ENCODE results near the gene BNIP5.

BNIP5 gene

GRCh38 chr6:36318690-36319435 is 17.8 kb downstream of the BNIP5 start:
- Histone ChIP-seq H3K36me3 (ENCODE audit: control insufficient read depth in 1 of 2, insufficient read depth in 2 of 2, low read length in 2 of 2) (no peaks in the 10 kb centered on the region), H3K27ac (ENCODE audit: low read length) (no peak overlapping the region), H3K9me3 (ENCODE audit: control insufficient read depth in 1 of 2, low read length in 2 of 2) (no peaks in the 10 kb centered on the region), H3K27me3 (ENCODE audit: low read depth, low read length) (no peaks in the 10 kb centered on the region), H3K4me3 (ENCODE audit: low read depth in 1 of 2, low read length in 2 of 2) (no peak overlapping the region), H3K4me1 (ENCODE audit: control insufficient read depth in 1 of 2, insufficient read depth in 2 of 2, low read length in 2 of 2) (no peaks in the 10 kb centered on the region)

- H3K9me3 ChIP-seq (ENCODE audit: control insufficient read depth in 1 of 2, low read length in 2 of 2) = no peaks in the 10 kb centered on the region
- no peak overlapping the region for H3K27ac ChIP-seq (ENCODE audit: low read length)
- no peaks in the 10 kb centered on the region for H3K4me1 ChIP-seq (ENCODE audit: control insufficient read depth in 1 of 2, insufficient read depth in 2 of 2, low read length in 2 of 2)
- no peak overlapping the region for H3K4me3 ChIP-seq (ENCODE audit: low read depth in 1 of 2, low read length in 2 of 2)
- H3K27me3 ChIP-seq (ENCODE audit: low read depth, low read length) = no peaks in the 10 kb centered on the region
- H3K36me3 ChIP-seq (ENCODE audit: control insufficient read depth in 1 of 2, insufficient read depth in 2 of 2, low read length in 2 of 2) = no peaks in the 10 kb centered on the region
These were observed 19.1 kb downstream of the BNIP5 start for GRCh38 chr6:36317623-36318022.

- Histone ChIP-seq H3K9me3 (ENCODE audit: control insufficient read depth in 1 of 2, low read length in 2 of 2) (no peaks in the 10 kb centered on the region), H3K27me3 (ENCODE audit: low read depth, low read length) (no peaks in the 10 kb centered on the region), H3K27ac (ENCODE audit: low read length) (no peak overlapping the region), H3K36me3 (ENCODE audit: control insufficient read depth in 1 of 2, insufficient read depth in 2 of 2, low read length in 2 of 2) (no peaks in the 10 kb centered on the region), H3K4me3 (ENCODE audit: low read depth in 1 of 2, low read length in 2 of 2) (no peak overlapping the region), H3K4me1 (ENCODE audit: control insufficient read depth in 1 of 2, insufficient read depth in 2 of 2, low read length in 2 of 2) (no peaks in the 10 kb centered on the region)
These were observed 20.8 kb downstream of the BNIP5 start for GRCh38 chr6:36315921-36316320.

- Histone ChIP-seq H3K4me1 (ENCODE audit: control insufficient read depth in 1 of 2, insufficient read depth in 2 of 2, low read length in 2 of 2) (no peaks in the 10 kb centered on the region), H3K4me3 (ENCODE audit: low read depth in 1 of 2, low read length in 2 of 2) (no peak overlapping the region), H3K27me3 (ENCODE audit: low read depth, low read length) (no peaks in the 10 kb centered on the region), H3K36me3 (ENCODE audit: control insufficient read depth in 1 of 2, insufficient read depth in 2 of 2, low read length in 2 of 2) (no peaks in the 10 kb centered on the region), H3K27ac (ENCODE audit: low read length) (no peak overlapping the region), H3K9me3 (ENCODE audit: control insufficient read depth in 1 of 2, low read length in 2 of 2) (peaks cover 0 to 3% of the 10 kb centered on the region in 2 donors)
These were observed 22.3 kb downstream of the BNIP5 start for GRCh38 chr6:36314221-36315014.

GRCh38 chr6:36313649-36313936 is 23.1 kb downstream of the BNIP5 start:
- Histone ChIP-seq H3K4me1 (ENCODE audit: control insufficient read depth in 1 of 2, insufficient read depth in 2 of 2, low read length in 2 of 2) (no peaks in the 10 kb centered on the region), H3K27ac (ENCODE audit: low read length) (no peak overlapping the region), H3K27me3 (ENCODE audit: low read depth, low read length) (no peaks in the 10 kb centered on the region), H3K9me3 (ENCODE audit: control insufficient read depth in 1 of 2, low read length in 2 of 2) (peaks cover 0 to 3% of the 10 kb centered on the region in 2 donors), H3K4me3 (ENCODE audit: low read depth in 1 of 2, low read length in 2 of 2) (no peak overlapping the region), H3K36me3 (ENCODE audit: control insufficient read depth in 1 of 2, insufficient read depth in 2 of 2, low read length in 2 of 2) (no peaks in the 10 kb centered on the region)

- no peak overlapping the region for H3K27ac ChIP-seq (ENCODE audit: low read length)
- no peaks in the 10 kb centered on the region for H3K27me3 ChIP-seq (ENCODE audit: low read depth, low read length)
- peaks cover 0 to 3% of the 10 kb centered on the region in 2 donors for H3K9me3 ChIP-seq (ENCODE audit: control insufficient read depth in 1 of 2, low read length in 2 of 2)
- no peaks in the 10 kb centered on the region for H3K4me1 ChIP-seq (ENCODE audit: control insufficient read depth in 1 of 2, insufficient read depth in 2 of 2, low read length in 2 of 2)
- H3K36me3 ChIP-seq (ENCODE audit: control insufficient read depth in 1 of 2, insufficient read depth in 2 of 2, low read length in 2 of 2) = no peaks in the 10 kb centered on the region
- no peak overlapping the region for H3K4me3 ChIP-seq (ENCODE audit: low read depth in 1 of 2, low read length in 2 of 2)
These were observed 23.6 kb downstream of the BNIP5 start for GRCh38 chr6:36312854-36313648.

- no peak overlapping the region for H3K27ac ChIP-seq (ENCODE audit: low read length)
- H3K4me1 ChIP-seq (ENCODE audit: control insufficient read depth in 1 of 2, insufficient read depth in 2 of 2, low read length in 2 of 2) = no peaks in the 10 kb centered on the region
- H3K9me3 ChIP-seq (ENCODE audit: control insufficient read depth in 1 of 2, low read length in 2 of 2) = peaks cover 0 to 3% of the 10 kb centered on the region in 2 donors
- H3K4me3 ChIP-seq (ENCODE audit: low read depth in 1 of 2, low read length in 2 of 2) = no peak overlapping the region
- no peaks in the 10 kb centered on the region for H3K27me3 ChIP-seq (ENCODE audit: low read depth, low read length)
- no peaks in the 10 kb centered on the region for H3K36me3 ChIP-seq (ENCODE audit: control insufficient read depth in 1 of 2, insufficient read depth in 2 of 2, low read length in 2 of 2)
These were observed 26.8 kb downstream of the BNIP5 start for GRCh38 chr6:36309900-36310299.

GRCh38 chr6:36309203-36309602 is 27.5 kb downstream of the BNIP5 start:
- Histone ChIP-seq H3K36me3 (ENCODE audit: control insufficient read depth in 1 of 2, insufficient read depth in 2 of 2, low read length in 2 of 2) (no peaks in the 10 kb centered on the region), H3K4me1 (ENCODE audit: control insufficient read depth in 1 of 2, insufficient read depth in 2 of 2, low read length in 2 of 2) (no peaks in the 10 kb centered on the region), H3K27me3 (ENCODE audit: low read depth, low read length) (no peaks in the 10 kb centered on the region), H3K27ac (ENCODE audit: low read length) (no peak overlapping the region), H3K4me3 (ENCODE audit: low read depth in 1 of 2, low read length in 2 of 2) (no peak overlapping the region), H3K9me3 (ENCODE audit: control insufficient read depth in 1 of 2, low read length in 2 of 2) (peaks cover 0 to 3% of the 10 kb centered on the region in 2 donors)

- Histone ChIP-seq H3K9me3 (ENCODE audit: control insufficient read depth in 1 of 2, low read length in 2 of 2) (peaks cover 0 to 3% of the 10 kb centered on the region in 2 donors), H3K27ac (ENCODE audit: low read length) (no peak overlapping the region), H3K36me3 (ENCODE audit: control insufficient read depth in 1 of 2, insufficient read depth in 2 of 2, low read length in 2 of 2) (no peaks in the 10 kb centered on the region), H3K4me3 (ENCODE audit: low read depth in 1 of 2, low read length in 2 of 2) (no peak overlapping the region), H3K4me1 (ENCODE audit: control insufficient read depth in 1 of 2, insufficient read depth in 2 of 2, low read length in 2 of 2) (no peaks in the 10 kb centered on the region), H3K27me3 (ENCODE audit: low read depth, low read length) (no peaks in the 10 kb centered on the region)
These were observed 28.2 kb downstream of the BNIP5 start for GRCh38 chr6:36308514-36308913.

GRCh38 chr6:36306375-36306774 is 30.3 kb downstream of the BNIP5 start:
- Histone ChIP-seq H3K9me3 (ENCODE audit: control insufficient read depth in 1 of 2, low read length in 2 of 2) (peaks cover 0 to 3% of the 10 kb centered on the region in 2 donors), H3K4me1 (ENCODE audit: control insufficient read depth in 1 of 2, insufficient read depth in 2 of 2, low read length in 2 of 2) (no peaks in the 10 kb centered on the region), H3K27ac (ENCODE audit: low read length) (no peak overlapping the region), H3K27me3 (ENCODE audit: low read depth, low read length) (no peaks in the 10 kb centered on the region), H3K4me3 (ENCODE audit: low read depth in 1 of 2, low read length in 2 of 2) (no peak overlapping the region), H3K36me3 (ENCODE audit: control insufficient read depth in 1 of 2, insufficient read depth in 2 of 2, low read length in 2 of 2) (no peaks in the 10 kb centered on the region)

GRCh38 chr6:36305885-36306284 is 30.8 kb downstream of the BNIP5 start:
- Histone ChIP-seq H3K9me3 (ENCODE audit: control insufficient read depth in 1 of 2, low read length in 2 of 2) (peaks cover 0 to 3% of the 10 kb centered on the region in 2 donors), H3K27me3 (ENCODE audit: low read depth, low read length) (no peaks in the 10 kb centered on the region), H3K4me1 (ENCODE audit: control insufficient read depth in 1 of 2, insufficient read depth in 2 of 2, low read length in 2 of 2) (no peaks in the 10 kb centered on the region), H3K4me3 (ENCODE audit: low read depth in 1 of 2, low read length in 2 of 2) (no peak overlapping the region), H3K36me3 (ENCODE audit: control insufficient read depth in 1 of 2, insufficient read depth in 2 of 2, low read length in 2 of 2) (no peaks in the 10 kb centered on the region), H3K27ac (ENCODE audit: low read length) (no peak overlapping the region)

All from muscle layer of duodenum (tissue), 2 donors.